Upper lobe of left lung (tissue), 4 donors: ENCODE results near the gene ELOB.

ENCODE experiments used
- CTCF ChIP-seq, 6 experiments: fragments of 450-650 bp in 4 of 6; fragments of 200-600 bp in 2 of 6; sonication (generic) in 2 of 6; IDR thresholded peaks; one replicate each; pipeline ENCODE4 v1.5.1; 2016 to 2019; ENCODE audit warnings: antibody characterized with exemption in 6 of 6
- POLR2A ChIP-seq, 4 donors: fragments of 450-650 bp; IDR thresholded peaks; one replicate each; pipeline ENCODE4 v1.5.1; 2016 to 2017; ENCODE audit warnings: antibody characterized with exemption in 4 of 4, mild to moderate bottlenecking in 2 of 4

- TF ChIP-seq POLR2A (IDR thresholded peaks at IDR 0.05) (no peak), CTCF (IDR thresholded peaks at IDR 0.05) (no peak)
Observed at GRCh38 chr16:2761472-2761871, 15.6 kb downstream of the ELOB start.
